ENCODE measurements around the gene PRRT3. TPM values are rescaled to one million over a fixed set of nuclear protein-coding genes. Genes with fewer than 3 reads are reported as not detected.

PRRT3 gene
- total and polyA plus RNA-seq, 2 of the 8 experiments (the other 6 are each of a cell fraction or from before 2014, with no cell fraction given) = 9.0 to 9.2 TPM

DNA sequence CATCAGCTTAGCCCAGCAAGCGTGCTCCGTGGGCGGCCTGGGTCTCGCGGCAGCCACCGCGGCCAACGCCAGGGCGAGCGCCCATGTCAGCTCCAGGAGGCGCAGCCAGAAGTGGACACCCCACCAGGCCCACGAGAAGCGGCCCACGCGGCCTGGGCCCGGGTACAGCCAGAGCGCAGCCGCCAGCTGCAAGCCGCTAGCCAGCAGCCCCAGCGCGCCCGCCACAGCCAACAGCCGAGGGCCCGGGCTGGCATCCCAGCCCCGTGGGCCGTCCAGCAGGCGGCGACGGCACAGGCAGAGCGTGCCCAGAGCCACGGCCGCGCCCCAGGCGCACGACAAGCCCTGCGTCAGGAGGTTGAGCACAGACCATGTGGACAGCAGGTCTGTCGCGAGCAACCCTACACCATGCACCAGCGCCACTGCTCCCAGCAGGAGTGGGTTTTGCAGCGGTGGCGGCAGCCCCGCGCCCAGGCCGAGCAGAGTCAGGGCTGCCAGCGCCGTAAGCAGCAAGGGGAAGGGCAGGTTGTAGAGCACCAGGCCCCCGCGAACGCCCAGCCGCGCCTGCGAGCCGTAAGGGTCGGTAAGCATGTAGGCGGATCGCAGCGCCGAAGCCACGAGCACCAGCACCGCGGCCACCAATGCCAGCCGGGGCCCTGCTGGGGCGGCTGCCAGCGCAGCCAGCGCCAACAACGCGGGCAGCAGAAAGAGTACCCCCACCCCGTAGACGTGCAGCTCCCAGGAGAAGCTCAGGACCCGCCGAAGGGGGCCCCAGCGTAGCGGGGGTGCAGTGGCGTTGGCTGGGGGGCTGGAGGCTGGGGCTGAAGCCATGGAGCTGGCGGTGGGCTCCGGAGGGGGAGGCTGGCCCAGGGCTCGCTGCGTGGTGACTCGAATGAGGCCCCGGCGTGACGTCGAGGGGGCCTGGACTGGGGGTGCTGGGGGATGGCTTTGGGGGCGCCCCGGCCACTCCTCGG, 4.9 kb downstream of the PRRT3 start (continued):
- TF ChIP-seq TAF7 (optimal IDR thresholded peaks at IDR 0.05; ENCODE audit: borderline replicate concordance, low read depth, low read length) (no peak), BCL11A (IDR thresholded peaks at IDR 0.05; ENCODE audit: low read depth in 2 of 2, low read length in 2 of 2) (no peak), POLR2AphosphoS5 (IDR thresholded peaks at IDR 0.05; ENCODE audit: low read depth, low read length) (peak; percentile 31; the same call in 1 of the 2 replicates), RAD21 (IDR thresholded peaks at IDR 0.05 in 1 of 2, conservative IDR thresholded peaks at IDR 0.05 in 1 of 2; ENCODE audit: low read depth in 2 of 2, low read length in 2 of 2) (peak; percentile 38 to 58; a peak in 3 of 4 replicates), CHD2 (IDR thresholded peaks at IDR 0.05; ENCODE audit: low read length) (no peak), SIX5 (IDR thresholded peaks at IDR 0.05; ENCODE audit: low read depth, low read length) (no peak), EP300 (IDR thresholded peaks at IDR 0.05; ENCODE audit: borderline replicate concordance in 1 of 2, low read depth in 2 of 2, low read length in 2 of 2) (no peak), TBP (IDR thresholded peaks at IDR 0.05; ENCODE audit: low read depth, low read length) (peak; percentile 44; the same call in 1 of the 2 replicates), TAF1 (IDR thresholded peaks at IDR 0.05; ENCODE audit: low read depth, low read length) (no peak), BACH1 (IDR thresholded peaks at IDR 0.05; ENCODE audit: low read length) (peak; percentile 72), RXRA (IDR thresholded peaks at IDR 0.05; ENCODE audit: insufficient read depth, low read depth, low read length) (no peak), ZNF274 (IDR thresholded peaks at IDR 0.05; ENCODE audit: borderline replicate concordance, extremely low read depth, low read length) (no peak), MAX (IDR thresholded peaks at IDR 0.05) (peak; percentile 96), HDAC2 (IDR thresholded peaks at IDR 0.05; ENCODE audit: borderline replicate concordance in 1 of 2, low read depth in 2 of 2, low read length in 2 of 2) (peak; percentile 17 to 67; a peak in 2 of 4 replicates), NANOG (IDR thresholded peaks at IDR 0.05; ENCODE audit: insufficient read depth, low read depth, low read length, poor library complexity, severe bottlenecking) (no peak), ASH2L (IDR thresholded peaks at IDR 0.05; ENCODE audit: low read length) (peak; percentile 44), CREB1 (IDR thresholded peaks at IDR 0.05) (peak; percentile 79), SIN3A (conservative IDR thresholded peaks at IDR 0.05 in 1 of 2, IDR thresholded peaks at IDR 0.05 in 1 of 2; ENCODE audit: low read depth in 1 of 2, low read length in 2 of 2) (peak in 1 of 2 experiments; percentile 68; a peak in 1 of 4 replicates)
- TF ChIP-seq, protein P1, sequence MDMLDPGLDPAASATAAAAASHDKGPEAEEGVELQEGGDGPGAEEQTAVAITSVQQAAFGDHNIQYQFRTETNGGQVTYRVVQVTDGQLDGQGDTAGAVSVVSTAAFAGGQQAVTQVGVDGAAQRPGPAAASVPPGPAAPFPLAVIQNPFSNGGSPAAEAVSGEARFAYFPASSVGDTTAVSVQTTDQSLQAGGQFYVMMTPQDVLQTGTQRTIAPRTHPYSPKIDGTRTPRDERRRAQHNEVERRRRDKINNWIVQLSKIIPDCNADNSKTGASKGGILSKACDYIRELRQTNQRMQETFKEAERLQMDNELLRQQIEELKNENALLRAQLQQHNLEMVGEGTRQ (IDR thresholded peaks at IDR 0.05; ENCODE audit: low read length) = 0 out of 2 replicates have a peak, but pooled peaks have one; percentile 12
- TF ChIP-seq, protein P2, sequence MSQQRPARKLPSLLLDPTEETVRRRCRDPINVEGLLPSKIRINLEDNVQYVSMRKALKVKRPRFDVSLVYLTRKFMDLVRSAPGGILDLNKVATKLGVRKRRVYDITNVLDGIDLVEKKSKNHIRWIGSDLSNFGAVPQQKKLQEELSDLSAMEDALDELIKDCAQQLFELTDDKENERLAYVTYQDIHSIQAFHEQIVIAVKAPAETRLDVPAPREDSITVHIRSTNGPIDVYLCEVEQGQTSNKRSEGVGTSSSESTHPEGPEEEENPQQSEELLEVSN (IDR thresholded peaks at IDR 0.05) = peak; percentile 69

Measured in H1 (cell line).